Measurements from ENCODE around the gene PDE4A.

The PDE4A gene

GRCh38 chr19:10516671-10517286 lies 96.4 kb downstream of the PDE4A start:
- DNase-seq = no peak

- DNase-seq = peak; percentile 76 to 88
Measured at GRCh38 chr19:10517361-10517759, 97.0 kb downstream of the PDE4A start, which contains the start of gene S1PR5. Gene S1PR5 (minus strand): TSS chr19:10517447. CDS start chr19:10515011, 2,436 bp downstream.

- peak in 1 of 2 donors; percentile 31 for DNase-seq
Measured at GRCh38 chr19:10517760-10518443, 97.6 kb downstream of the PDE4A start.

GRCh38 chr19:10518444-10519361 lies 98.4 kb downstream of the PDE4A start:
- peak in 1 of 2 donors; percentile 31 for DNase-seq
